GM12873 (cell line): ENCODE data around the gene F12.

Experiments used
- TF ChIP-seq, protein P1 (sequence below): IDR thresholded peaks from 2 replicates; pipeline ENCODE4 v1.5.1; 2012; ENCODE audit warnings: low read depth, mild to moderate bottlenecking, moderate library complexity, low read length, control low read depth; ENCODE audit not compliant: insufficient read depth; ENCODE audit errors: missing control alignments

The F12 gene

GRCh38 chr5:177432839-177433657 is 23.7 kb upstream of the F12 start:
- TF ChIP-seq, protein P1, sequence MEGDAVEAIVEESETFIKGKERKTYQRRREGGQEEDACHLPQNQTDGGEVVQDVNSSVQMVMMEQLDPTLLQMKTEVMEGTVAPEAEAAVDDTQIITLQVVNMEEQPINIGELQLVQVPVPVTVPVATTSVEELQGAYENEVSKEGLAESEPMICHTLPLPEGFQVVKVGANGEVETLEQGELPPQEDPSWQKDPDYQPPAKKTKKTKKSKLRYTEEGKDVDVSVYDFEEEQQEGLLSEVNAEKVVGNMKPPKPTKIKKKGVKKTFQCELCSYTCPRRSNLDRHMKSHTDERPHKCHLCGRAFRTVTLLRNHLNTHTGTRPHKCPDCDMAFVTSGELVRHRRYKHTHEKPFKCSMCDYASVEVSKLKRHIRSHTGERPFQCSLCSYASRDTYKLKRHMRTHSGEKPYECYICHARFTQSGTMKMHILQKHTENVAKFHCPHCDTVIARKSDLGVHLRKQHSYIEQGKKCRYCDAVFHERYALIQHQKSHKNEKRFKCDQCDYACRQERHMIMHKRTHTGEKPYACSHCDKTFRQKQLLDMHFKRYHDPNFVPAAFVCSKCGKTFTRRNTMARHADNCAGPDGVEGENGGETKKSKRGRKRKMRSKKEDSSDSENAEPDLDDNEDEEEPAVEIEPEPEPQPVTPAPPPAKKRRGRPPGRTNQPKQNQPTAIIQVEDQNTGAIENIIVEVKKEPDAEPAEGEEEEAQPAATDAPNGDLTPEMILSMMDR, result no peak

- TF ChIP-seq, protein P1, result no peak
Measured at GRCh38 chr5:177432143-177432838, 22.9 kb upstream of the F12 start.

DNA sequence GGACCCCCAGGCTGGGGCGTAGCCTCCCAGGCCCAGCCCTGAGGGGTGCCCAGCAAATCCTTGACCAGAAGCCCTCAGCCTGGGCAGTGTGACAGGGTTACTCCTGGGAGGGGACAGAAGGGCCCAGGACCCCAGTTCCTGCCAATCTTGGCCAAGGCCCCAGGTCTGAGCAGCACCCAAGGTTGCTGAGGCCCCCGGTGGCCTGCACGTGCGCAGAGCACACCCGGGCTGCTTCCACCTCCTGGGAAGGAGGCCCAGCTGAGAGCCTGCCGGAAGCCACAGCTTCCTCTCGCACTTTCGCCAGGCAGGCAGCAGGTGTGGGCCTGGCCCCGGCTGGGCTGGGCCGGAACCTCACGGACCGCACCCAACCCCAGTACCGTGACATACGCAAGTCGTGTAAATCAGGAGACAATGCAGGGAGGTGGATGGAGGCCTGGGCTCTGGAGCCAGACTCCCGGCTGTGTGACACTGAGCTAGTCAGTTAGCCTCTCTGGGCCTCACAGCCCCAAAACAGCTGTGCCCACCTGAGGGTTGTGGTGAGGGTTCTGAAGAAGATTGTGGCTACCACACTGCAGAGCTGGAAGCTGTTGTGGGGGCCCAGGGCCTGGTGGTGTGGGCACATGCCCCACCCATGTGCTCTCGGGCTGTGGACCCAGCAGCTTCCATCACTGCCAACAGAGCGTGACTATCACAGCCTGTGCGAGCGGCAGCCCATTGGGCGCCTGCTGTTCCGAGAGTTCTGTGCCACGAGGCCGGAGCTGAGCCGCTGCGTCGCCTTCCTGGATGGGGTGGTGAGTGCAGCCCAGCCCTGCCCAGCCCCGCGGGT is 22.2 kb upstream of the F12 start:
- TF ChIP-seq, protein P1, result no peak

DNA sequence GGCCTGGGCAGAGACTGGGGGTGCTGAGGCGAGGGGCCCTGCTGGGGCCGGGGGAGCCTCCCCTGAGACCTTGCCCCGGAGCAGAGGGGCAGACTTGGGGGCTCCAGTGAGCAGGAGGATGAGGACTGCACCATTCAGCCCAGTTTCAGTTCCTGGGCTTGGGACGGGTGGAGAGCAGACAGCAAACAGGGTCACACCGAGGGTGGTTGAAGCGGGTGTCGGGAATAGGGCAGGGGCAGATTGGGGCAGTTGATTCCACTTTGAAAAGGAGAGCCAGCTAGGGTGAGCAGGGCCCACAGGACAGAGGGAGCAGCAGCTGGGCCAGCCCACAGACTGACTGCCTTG is 21.6 kb upstream of the F12 start:
- TF ChIP-seq, protein P1, result no peak

- TF ChIP-seq, protein P1, result peak; percentile 10
Measured at GRCh38 chr5:177430140-177430951, 21.0 kb upstream of the F12 start.

- TF ChIP-seq, protein P1, result no peak
Measured at GRCh38 chr5:177429248-177430040, 20.1 kb upstream of the F12 start.
